ENCODE measurements around the gene AZI2.

Gene AZI2

DNA sequence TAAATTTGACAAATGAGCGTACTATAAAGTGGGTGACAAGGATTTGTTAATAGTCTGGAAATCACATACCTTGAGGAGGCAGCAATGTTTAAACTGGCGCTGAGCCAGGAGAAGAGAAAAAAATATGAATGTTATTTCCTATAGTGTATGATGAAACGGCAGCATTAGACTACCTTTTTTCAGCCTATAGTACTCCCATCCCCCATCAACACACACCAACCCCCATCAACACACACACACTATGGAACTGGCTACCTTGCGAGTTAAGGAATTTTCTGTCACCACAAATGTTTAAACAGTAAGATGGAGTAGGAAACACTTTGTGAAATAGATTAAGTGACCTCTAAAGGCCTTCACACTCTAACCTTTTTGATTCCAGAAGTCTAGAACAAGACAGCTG lies 46.9 kb downstream of the AZI2 start:
- DNase-seq (ENCODE audit: low spot score): no peak

DNA sequence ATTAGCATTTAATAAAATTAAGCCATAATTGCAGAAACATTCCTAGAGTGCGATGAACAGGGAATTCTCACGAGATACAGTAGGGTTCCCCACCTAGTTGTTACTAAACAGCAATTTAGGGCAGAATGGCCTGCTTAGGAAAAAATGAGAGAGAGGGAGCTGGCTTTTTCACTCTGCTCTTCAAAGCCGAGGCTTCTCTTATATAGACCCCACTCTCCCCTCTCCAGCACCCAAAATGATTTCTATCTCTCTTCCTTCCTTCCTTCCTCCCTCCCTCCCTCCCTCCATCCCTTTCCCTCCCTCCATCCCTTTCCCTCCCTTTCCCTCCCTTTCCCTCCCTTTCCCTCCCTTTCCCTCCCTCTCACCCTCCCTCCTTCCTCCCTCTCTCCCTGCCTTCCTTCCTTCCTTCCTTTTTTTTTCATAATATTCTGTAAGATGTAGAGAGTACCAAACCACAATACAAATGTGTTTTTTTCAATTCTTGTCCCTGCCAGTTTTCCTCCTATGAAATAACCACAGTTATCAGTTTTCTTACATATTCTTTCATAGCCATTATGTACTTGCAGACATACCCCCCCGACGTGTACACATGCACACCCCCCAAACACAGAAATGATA lies 48.2 kb downstream of the AZI2 start:
- DNase-seq (ENCODE audit: low spot score): no peak

DNA sequence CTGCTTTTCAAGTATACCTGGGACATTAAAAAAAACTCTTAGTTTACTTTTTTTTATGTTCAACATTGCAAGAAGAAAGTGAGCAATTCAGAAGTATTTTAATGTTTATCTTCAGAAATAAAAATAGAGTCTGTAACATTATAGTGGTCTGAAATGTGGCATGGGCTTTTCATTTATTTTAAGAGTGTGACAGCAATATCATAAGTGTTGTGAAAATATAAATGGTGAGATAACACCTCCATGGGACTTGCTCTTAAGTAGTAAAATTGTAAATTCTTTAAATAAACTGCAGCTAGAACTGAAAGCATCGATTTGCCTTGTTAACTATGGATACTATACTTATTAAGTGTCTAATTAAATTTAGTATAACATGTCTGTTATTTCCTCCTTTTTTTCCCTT lies 48.9 kb downstream of the AZI2 start:
- no peak for DNase-seq (ENCODE audit: low spot score)

DNA sequence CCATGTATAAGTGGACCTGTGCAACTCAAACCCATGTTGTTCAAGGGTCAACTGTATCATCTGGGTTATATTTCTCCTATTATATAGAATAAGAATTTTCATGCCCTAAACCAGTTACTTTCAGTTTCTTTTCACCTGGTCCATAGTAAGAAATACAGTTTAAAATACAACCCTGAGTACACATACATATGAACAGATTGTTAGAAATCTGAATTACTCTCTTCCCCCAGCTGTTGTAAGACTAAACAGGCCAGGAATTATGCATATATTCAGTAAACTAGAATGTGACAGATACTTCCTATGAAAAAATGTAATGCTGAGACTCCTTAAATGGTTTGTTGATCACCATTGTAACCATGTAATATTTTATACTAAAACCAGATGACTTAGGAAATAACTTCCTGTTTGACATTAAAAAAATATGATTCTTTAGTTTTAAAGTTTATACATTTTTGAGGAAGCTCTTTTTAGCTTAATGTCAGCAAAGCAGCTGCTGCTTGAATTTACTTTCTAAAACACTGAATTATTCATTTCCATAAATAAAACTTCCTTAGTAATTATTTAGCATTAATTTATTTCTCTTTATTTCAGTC lies 52.6 kb downstream of the AZI2 start:
- no peak for DNase-seq (ENCODE audit: low spot score)

DNA sequence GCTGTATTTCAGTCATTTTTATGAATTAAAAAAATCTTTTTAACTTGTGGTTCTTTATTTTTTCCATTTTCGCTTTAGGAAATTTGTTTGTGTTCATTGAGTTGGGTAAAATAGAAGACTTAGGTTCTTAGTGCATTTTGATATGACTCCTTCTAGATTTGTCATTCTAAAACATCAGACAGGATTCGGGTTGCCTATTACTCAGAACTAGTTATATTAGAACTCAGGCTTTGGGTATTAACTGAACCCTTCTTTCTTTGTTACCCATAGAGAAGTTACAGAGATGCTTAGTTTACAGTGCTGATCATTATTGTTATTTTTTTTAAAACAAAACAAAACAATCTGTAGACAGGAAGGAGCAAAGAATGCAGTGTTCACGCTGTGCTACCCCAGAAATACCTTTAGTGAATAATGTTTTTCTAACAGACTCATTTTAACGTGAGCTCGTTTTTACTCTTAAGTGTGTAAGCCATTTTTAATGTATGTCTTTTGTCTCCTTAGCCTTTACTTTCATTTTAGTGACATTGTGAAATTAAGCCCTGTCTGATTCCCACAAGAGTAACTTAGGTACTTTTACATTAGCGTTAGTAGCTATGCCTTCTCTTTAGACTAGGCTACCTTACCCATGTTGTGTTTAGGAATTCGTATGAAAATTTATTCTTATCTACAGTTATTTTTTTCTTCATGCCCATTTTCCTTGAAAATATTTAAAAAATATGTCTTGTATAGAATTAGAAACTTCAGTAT lies 53.8 kb downstream of the AZI2 start:
- no peak for DNase-seq (ENCODE audit: low spot score)

DNA sequence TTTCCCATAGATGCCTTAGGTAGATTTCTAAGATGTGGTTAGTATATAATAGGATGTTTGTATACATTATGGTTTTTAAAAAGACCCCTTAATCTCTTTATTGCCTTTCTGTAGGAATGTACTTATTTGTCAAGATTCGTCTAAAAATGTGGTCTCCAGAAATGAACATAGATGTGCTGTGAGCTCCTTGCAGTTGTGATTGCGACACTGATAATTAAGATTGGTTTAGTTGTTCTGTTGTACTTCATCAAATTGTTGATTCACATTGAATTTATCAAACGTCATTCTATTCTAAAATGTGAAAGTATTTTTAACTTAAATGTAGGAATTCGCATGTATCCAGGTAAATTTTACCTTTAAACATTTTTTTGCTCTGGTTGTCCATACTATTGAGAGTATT lies 56.0 kb downstream of the AZI2 start:
- DNase-seq (ENCODE audit: low spot score): no peak

DNA sequence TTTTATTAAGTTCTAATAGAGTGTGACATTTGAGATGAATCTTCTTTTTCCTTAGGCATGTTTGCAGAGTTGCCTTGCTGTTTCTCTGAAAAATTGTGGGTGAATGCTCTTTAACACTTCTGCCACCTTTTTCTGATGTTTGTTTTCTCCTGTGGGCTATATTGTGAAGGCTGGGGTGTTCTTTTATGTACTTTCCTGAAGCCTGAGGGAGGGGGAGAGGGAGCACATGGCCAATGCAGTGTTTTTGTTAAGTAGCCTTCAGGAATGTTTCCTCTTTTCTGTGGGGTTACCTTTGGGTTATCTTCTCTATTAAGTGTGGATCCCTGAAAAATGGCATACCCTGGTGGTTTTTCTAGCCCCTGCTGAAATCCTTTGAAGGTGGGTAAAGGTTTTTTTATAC lies 57.0 kb downstream of the AZI2 start:
- no peak for DNase-seq (ENCODE audit: low spot score)

DNA sequence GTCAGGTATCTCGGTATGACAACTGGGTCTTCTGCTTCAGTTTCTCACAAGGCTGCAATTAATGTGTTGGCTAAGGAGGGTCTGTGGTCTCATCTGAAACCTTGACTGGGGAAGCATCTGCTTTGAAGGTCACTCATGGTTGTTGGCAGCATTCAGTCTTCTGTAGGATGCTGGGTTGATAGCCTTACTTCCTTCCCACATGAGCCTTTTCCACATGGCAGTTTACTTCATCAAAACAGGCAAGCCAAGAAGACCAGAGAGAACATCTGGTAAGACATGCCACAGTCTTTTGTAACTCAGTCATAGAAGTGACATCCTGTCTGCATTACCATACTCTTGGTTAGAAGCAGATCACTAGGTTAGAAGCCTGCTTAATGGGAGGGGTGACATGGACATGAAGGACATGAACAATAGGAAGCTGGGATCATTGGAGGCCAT lies 57.7 kb downstream of the AZI2 start:
- DNase-seq (ENCODE audit: low spot score): no peak

DNA sequence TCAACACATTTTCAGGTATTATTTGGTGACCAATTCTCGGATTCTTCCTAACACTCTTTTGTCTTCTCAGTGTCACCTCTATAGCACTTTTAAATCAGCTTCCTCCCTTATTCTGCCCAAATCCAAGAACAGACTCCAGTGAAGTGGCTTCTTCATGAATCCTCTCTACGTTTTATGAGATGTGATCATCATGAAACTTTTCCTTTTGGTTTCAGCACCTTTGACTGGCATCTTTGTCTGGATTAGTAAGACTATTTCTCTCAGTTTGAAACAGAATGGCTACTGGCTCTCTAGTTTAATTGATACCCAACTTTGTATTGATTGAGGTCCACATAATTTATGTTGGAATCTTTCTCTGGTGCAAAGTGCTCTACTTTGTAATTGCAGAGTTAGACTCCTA lies 61.6 kb downstream of the AZI2 start:
- no peak for DNase-seq (ENCODE audit: low spot score)

DNA sequence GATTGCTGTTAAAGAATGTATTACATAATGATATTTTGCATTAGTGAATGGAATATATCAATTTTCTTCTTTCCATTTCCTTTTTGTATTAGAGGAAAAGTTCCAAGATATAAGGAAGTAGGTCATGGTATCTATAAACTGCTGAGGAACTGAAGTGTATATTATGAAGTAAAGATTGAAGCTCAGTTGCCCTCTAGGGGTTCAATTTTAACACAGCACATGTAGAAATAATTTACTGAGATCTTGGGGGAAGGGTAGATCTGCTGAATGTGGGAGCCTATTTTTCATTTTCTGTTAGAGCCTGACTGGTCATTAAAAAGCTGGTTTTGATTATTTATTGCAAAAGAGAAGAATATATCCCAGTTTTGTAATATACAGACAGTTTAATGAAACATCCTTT lies 62.0 kb downstream of the AZI2 start:
- no peak for DNase-seq (ENCODE audit: low spot score)

DNA sequence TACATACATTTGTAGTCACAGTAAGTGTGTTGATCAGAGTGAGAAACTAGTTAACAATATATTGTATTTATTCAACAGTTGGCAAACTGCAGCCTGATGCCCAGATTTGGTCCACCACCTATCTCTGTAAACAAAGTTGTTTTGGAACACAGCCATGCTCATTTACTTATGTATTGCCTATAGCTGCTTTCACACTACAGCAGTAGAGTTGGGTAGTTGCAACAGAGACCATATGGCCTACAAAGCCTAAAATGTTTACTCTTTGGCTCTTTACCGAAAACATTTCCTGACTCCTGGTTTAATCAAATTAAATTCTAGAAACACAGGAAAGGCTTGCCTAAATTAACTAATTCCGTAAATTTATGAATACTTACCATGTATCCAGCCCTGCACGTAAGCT lies 67.8 kb downstream of the AZI2 start:
- no peak for DNase-seq (ENCODE audit: low spot score)

DNA sequence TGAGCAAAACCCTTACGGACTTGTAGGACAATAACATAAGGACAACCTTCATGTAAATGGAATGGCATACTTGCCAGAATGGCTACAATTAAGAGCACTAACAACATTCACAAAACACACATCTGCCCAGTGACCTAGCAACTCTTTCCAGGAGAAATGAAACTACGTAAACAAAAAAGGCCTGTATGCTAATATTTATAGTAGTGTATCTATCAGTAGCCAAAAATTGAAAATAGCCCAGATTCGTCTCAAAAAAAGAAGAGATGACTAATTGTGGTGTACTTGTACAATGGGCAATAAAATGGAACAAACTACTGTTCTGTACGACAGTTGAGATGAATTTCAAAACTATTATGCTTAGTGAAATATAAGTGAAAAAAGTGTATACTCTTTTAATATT lies 68.9 kb downstream of the AZI2 start:
- DNase-seq (ENCODE audit: low spot score): no peak

DNA sequence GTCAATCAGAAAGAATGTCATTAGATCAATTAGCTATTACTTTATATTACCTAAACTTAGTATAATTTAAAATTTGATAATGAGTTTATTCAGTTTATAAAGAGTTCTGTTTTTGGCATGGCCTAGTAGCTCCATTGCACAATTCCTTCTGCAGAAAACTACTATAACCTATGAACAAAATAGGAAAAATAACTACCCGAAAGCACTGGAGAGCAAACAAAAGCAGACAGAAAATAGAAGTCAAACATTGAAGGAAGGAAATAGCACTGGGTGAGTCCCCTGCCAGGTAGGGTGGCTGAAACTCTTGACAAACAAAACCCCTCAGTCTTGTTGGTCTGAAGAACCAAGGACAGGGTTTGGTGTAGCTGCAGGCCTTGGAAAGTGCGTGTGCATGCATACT lies 69.7 kb downstream of the AZI2 start:
- DNase-seq (ENCODE audit: low spot score): no peak

DNA sequence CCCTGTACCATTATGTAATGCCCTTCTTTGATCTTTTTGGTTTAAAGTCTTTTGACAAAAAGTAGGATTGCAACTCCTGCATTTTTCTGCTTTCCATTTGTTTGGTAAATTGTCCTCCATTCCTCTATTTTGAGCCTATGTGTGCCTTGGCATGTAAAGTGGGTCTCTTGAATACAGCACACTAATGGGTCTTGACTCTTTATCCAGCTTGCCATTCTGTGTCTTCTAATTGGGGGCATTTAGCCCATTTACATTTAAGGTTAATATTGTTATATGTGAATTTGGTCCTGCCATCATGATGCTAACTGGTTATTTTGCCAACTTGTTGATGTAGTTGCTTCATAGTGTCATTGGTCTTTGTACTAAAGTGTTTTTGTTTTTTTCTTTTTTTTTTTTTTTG lies 74.8 kb downstream of the AZI2 start:
- DNase-seq (ENCODE audit: low spot score): no peak

Data from kidney capillary endothelial cell (primary cell).